GM12891 (cell line): ENCODE data around the gene CNGB1.
"Not testable (repeated sequence)": the region's sequence is repeated elsewhere in the genome, so short reads cannot be mapped to it uniquely, and the experiment has no call there.

Experiments used
- DNase-seq: peaks from one replicate; pipeline ENCODE4 v3.0.0; 2011; ENCODE audit warnings: low spot score; ENCODE audit not compliant: insufficient read length
- FAIRE-seq: peaks from 2 replicates; lab custom pipeline; 2011; peaks lifted over from hg19 to GRCh38; lab: Jason Lieb, UNC
- PAX5 ChIP-seq: IDR thresholded peaks from 2 replicates; pipeline ENCODE4 v1.6.1; 2011; ENCODE audit warnings: low read length, moderate library complexity, mild to moderate bottlenecking; ENCODE audit not compliant: insufficient read depth, severe bottlenecking
- POLR2A ChIP-seq: IDR thresholded peaks from 2 replicates; pipeline ENCODE4 v1.6.1; 2011; ENCODE audit warnings: low read depth, low read length, control low read depth
- POLR2AphosphoS5 ChIP-seq: IDR thresholded peaks from 2 replicates; pipeline ENCODE4 v1.6.1; 2011; ENCODE audit warnings: low read depth, low read length, control low read depth
- POU2F2 ChIP-seq: IDR thresholded peaks from 2 replicates; pipeline ENCODE4 v1.6.1; 2011; ENCODE audit warnings: low read depth, mild to moderate bottlenecking, control low read depth, low read length, moderate library complexity
- SPI1 ChIP-seq: IDR thresholded peaks from 2 replicates; pipeline ENCODE4 v1.6.1; 2011; ENCODE audit warnings: low read depth, low read length, control low read depth
- TAF1 ChIP-seq: IDR thresholded peaks from 2 replicates; pipeline ENCODE4 v1.6.1; 2011; ENCODE audit warnings: low read depth, low read length, control low read depth

The CNGB1 gene

DNA sequence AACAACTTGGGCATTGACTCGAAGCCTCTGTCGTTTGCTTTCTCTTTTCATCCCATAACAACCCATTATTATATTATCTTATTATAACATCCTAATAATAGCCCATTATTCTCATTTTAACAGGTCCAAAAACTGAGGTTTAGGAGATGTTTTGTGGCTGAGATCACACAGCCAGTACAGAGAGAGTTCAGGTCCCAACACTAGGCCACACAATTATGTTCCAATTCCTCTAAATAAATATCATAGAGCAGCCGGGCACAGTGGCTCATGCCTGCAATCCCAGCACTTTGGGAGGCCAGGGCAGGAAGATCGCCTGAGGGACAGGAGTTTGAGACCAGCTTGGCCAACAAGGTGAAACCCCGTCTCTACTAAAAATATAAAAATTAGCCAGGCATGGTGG is 128.3 kb downstream of the CNGB1 start:
- TF ChIP-seq POLR2A (no peak), POLR2AphosphoS5 (no peak), SPI1 (no peak), POU2F2 (no peak), PAX5 (no peak), TAF1 (no peak)
- FAIRE-seq (no peak), DNase-seq (no peak)

DNA sequence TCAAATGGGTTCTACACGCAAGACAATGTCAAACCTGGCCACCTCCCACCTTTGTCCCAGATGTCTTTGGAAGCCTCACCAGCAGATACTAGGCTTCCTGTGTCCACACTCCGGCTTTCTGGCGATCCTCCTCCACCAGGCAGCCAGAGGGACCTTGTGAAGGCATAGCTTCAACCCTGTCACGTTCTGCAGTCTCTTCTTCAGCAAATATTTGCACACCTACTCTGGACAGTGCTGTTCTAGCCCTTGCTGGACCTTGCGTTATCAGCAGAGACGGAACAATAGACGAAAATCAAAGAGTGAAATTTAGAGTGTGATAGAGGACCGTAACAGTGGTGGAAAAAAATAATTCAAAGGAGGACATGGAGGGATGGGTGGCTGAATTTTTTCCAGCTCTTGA is 130.1 kb downstream of the CNGB1 start:
- DNase-seq: no peak
- FAIRE-seq: no peak

DNA sequence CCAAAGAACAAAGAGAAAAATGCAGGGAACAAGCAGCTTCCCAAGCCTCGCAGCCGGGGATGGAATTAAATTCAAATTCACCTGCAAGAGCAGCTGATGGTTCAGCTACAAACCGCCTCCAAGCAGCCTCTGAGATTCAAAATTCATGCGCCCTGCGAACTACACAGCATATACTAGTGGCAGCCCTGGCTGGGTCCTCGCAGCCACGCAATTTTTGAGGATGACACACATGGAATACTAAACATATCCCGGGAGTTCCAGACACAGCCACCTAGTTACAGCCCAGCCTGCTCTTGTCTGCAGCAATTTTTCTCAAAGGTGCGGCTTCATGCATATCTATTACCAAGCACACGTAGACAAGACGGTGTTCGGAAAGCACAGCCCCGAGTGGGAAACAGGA is 132.8 kb downstream of the CNGB1 start:
- no peak for TF ChIP-seq SPI1
- no peak for TF ChIP-seq TAF1
- no peak for TF ChIP-seq POU2F2
- TF ChIP-seq POLR2AphosphoS5: no peak
- TF ChIP-seq POLR2A: no peak
- no peak for TF ChIP-seq PAX5
- FAIRE-seq (no peak), DNase-seq (no peak)

More for the DNA sequence above, 130.1 kb downstream of the CNGB1 start:
- TF ChIP-seq PAX5 (no peak), SPI1 (no peak), POLR2AphosphoS5 (no peak), POLR2A (no peak), POU2F2 (no peak), TAF1 (no peak)

DNA sequence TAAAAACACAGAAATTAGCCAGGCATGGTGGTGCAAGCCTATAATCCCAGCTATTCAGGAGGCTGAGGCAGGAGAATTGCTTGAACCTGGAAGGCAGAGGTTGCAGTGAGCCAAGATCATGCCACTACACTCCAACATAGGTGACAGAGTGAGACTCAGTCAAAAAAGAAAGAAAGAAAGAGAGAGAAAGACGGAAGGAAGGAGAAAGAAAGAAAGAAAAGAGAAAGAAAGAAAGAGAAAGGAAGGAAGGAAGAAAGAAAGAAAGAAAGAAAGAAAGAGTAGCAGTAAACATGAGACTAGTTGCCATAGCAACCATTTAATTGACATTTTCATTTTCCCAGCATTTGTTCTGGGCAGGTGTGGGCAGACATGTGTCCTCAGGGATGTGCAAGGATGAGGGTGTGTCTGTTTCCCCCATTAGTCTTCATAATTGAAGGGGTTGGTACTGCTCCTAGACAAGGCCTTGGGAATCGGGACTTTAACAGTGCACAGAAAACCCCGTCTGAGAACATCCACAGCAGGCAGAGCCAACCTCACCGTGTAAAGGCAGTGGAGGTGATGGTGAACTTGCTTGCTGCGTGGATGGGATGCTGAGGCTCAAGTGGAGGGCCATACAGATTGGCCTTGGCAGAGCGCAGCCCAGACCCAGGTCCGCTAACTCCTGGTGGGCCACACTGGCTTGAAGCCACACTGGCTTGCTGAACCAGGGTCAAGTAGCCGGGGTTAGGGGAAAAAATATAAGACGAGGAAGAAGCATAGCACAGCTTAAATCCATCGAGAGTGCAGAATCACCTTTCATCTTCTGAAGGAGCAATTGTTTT is 133.4 kb downstream of the CNGB1 start:
- DNase-seq (no peak), FAIRE-seq (no peak)
- no peak for TF ChIP-seq POLR2A
- no peak for TF ChIP-seq POLR2AphosphoS5
- no peak for TF ChIP-seq TAF1
- no peak for TF ChIP-seq PAX5
- TF ChIP-seq POU2F2: no peak
- no peak for TF ChIP-seq SPI1

GRCh38 chr16:57835439-57835838 is 135.5 kb downstream of the CNGB1 start:
- FAIRE-seq, DNase-seq: not testable (repeated sequence)

- DNase-seq (no peak), FAIRE-seq (no peak)
Observed at GRCh38 chr16:57834936-57835335, 136.0 kb downstream of the CNGB1 start.

More at GRCh38 chr16:57834936-57835335, 136.0 kb downstream of the CNGB1 start:
- TF ChIP-seq TAF1 (no peak), POLR2A (no peak), POLR2AphosphoS5 (no peak), PAX5 (no peak), SPI1 (no peak), POU2F2 (no peak)
